Esophagus squamous epithelium (tissue), 4 donors: ENCODE results near the gene SYT8.

Experiments used
- CTCF ChIP-seq, 6 experiments: fragments of 450-650 bp in 4 of 6; fragments of 200-600 bp in 2 of 6; sonication (generic) in 2 of 6; IDR thresholded peaks; one replicate each; pipeline ENCODE4 v1.5.1; 2016 to 2019; ENCODE audit warnings: antibody characterized with exemption in 6 of 6, mild to moderate bottlenecking in 4 of 6, moderate library complexity in 4 of 6
- POLR2A ChIP-seq, 4 donors: fragments of 450-650 bp; IDR thresholded peaks; one replicate each; pipeline ENCODE4 v1.6.1; 2017; ENCODE audit warnings: antibody characterized with exemption in 4 of 4, mild to moderate bottlenecking in 4 of 4, moderate library complexity in 3 of 4

GRCh38 chr11:1847006-1847735, 12.4 kb downstream of the SYT8 start:
- TF ChIP-seq POLR2A (IDR thresholded peaks at IDR 0.05) (no peak), CTCF (IDR thresholded peaks at IDR 0.05) (no peak)
